IPS-20b (cell line): ENCODE results near the gene CDH4.

ENCODE experiments used
- H3K27ac ChIP-seq: one replicate; pipeline ENCODE4 v1.5.1; 2013; ENCODE audit warnings: low read length
- H3K27me3 ChIP-seq: 2 replicates; pipeline ENCODE4 v1.6.1; 2013; ENCODE audit warnings: mild to moderate bottlenecking, low read length, inconsistent platforms; ENCODE audit not compliant: insufficient read depth
- H3K36me3 ChIP-seq: 2 replicates; pipeline ENCODE4 v1.6.1; 2013; ENCODE audit warnings: low read depth, mild to moderate bottlenecking, inconsistent platforms, low read length, moderate library complexity; ENCODE audit not compliant: insufficient read depth
- H3K4me1 ChIP-seq: 2 replicates; pipeline ENCODE4 v1.6.1; 2013; ENCODE audit warnings: mild to moderate bottlenecking, control low read depth, inconsistent platforms, low read length, moderate library complexity; ENCODE audit not compliant: insufficient read depth
- H3K4me3 ChIP-seq: 2 replicates; pipeline ENCODE4 v1.5.1; 2013; ENCODE audit warnings: mild to moderate bottlenecking, low read length, inconsistent platforms
- H3K9ac ChIP-seq: 2 replicates; pipeline ENCODE4 v1.6.1; 2013; ENCODE audit warnings: low read depth, mild to moderate bottlenecking, inconsistent platforms, low read length, moderate library complexity
- H3K9me3 ChIP-seq: 2 replicates; pipeline ENCODE4 v1.6.1; 2013; ENCODE audit warnings: mild to moderate bottlenecking, low read depth, low read length, inconsistent platforms; ENCODE audit not compliant: insufficient read depth

CDH4 gene

GRCh38 chr20:61861858-61862257 is 609.8 kb downstream of the CDH4 start:
- Histone ChIP-seq H3K4me1 (no peaks in the 10 kb centered on the region), H3K9ac (no peak overlapping the region), H3K4me3 (no peak overlapping the region), H3K27me3 (peaks cover 36% of the 10 kb centered on the region), H3K36me3 (no peaks in the 10 kb centered on the region), H3K9me3 (no peaks in the 10 kb centered on the region), H3K27ac (no peak overlapping the region)

- no peak overlapping the region for H3K4me3 ChIP-seq
- no peaks in the 10 kb centered on the region for H3K9me3 ChIP-seq
- H3K27me3 ChIP-seq, result peaks cover 32% of the 10 kb centered on the region
- H3K4me1 ChIP-seq, result no peaks in the 10 kb centered on the region
- H3K9ac ChIP-seq, result no peak overlapping the region
- no peaks in the 10 kb centered on the region for H3K36me3 ChIP-seq
- H3K27ac ChIP-seq, result no peak overlapping the region
Measured at GRCh38 chr20:61862881-61863280, 610.8 kb downstream of the CDH4 start.

DNA sequence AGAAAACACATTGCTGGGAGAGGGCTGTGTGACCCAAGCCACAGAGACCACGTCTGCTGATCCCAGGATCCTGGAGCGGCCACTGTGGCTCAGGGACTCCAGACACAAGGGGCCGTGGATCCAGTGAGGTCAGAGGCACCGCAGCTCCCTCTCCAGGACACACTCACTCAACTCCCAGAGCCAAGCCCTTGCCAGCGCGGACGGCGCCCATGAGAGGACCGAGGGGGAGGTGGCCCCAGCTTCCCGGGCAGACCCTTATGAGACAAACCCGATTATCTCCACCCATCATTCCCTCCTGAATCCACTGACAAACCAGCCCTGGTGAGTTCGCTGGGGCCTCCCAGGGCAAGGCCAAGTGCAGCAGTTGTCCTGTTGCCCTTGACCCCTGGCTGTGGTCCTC is 612.4 kb downstream of the CDH4 start:
- peaks cover 25% of the 10 kb centered on the region for H3K27me3 ChIP-seq
- no peaks in the 10 kb centered on the region for H3K9me3 ChIP-seq

DNA sequence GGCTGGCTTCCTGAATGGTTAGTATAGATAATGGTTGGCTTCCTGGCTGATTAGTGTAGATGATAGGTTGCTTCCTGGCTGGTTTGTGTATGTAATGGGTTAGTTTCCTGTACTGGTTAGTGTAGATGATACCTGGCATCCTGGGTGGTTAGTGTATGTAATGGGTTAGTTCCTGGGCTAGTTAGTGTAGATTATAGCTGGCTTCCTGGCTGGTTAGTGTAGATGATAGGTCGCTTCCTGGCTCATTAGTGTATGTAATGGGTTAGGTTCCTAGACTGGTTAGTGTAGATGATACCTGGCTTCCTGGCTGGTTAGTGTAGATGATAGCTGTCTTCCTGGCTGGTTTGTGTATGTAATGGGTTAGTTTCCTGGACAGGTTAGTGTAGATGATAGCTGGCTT is 613.3 kb downstream of the CDH4 start:
- Histone ChIP-seq H3K27me3 (peaks cover 16% of the 10 kb centered on the region), H3K4me3 (no peak overlapping the region), H3K27ac (no peak overlapping the region), H3K9ac (no peak overlapping the region), H3K4me1 (no peaks in the 10 kb centered on the region), H3K9me3 (no peaks in the 10 kb centered on the region), H3K36me3 (no peaks in the 10 kb centered on the region)

More for the DNA sequence above, 612.4 kb downstream of the CDH4 start:
- Histone ChIP-seq H3K36me3 (no peaks in the 10 kb centered on the region), H3K27ac (no peak overlapping the region), H3K4me1 (no peaks in the 10 kb centered on the region), H3K9ac (no peak overlapping the region; the same call in 1 of the 2 replicates), H3K4me3 (no peak overlapping the region)

DNA sequence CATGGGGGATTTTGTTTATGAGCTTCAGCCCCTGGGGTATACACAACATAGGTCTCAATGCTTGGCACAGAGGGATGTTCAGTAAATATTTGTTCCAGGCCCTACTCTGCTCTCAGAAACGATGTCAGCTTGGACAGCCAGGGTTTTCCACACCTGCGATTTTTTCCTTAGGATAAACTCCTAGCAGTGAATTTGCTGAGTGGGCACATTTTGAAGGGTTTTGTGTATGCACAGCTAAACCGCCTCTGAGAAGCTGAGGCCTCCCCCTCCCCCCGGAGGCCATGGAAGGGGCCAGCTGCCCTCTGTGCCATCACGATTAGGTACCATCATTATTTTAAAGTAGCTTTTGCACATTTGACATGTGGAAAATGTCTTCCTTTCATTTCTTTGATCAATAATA is 614.1 kb downstream of the CDH4 start:
- Histone ChIP-seq H3K9ac (no peak overlapping the region), H3K9me3 (peaks cover 5% of the 10 kb centered on the region), H3K4me1 (no peaks in the 10 kb centered on the region), H3K27ac (no peak overlapping the region), H3K36me3 (no peaks in the 10 kb centered on the region), H3K4me3 (no peak overlapping the region), H3K27me3 (peaks cover 16% of the 10 kb centered on the region)

- H3K4me3 ChIP-seq, result no peak overlapping the region
- H3K9ac ChIP-seq, result no peak overlapping the region
- H3K4me1 ChIP-seq, result no peaks in the 10 kb centered on the region
- H3K9me3 ChIP-seq, result peaks cover 9% of the 10 kb centered on the region
- no peaks in the 10 kb centered on the region for H3K36me3 ChIP-seq
- no peak overlapping the region for H3K27ac ChIP-seq
- H3K27me3 ChIP-seq, result peaks cover 16% of the 10 kb centered on the region
Measured at GRCh38 chr20:61868006-61868405, 615.9 kb downstream of the CDH4 start.

- Histone ChIP-seq H3K4me3 (no peak overlapping the region), H3K9ac (no peak overlapping the region), H3K36me3 (no peaks in the 10 kb centered on the region), H3K27ac (no peak overlapping the region), H3K4me1 (no peaks in the 10 kb centered on the region), H3K9me3 (peaks cover 9% of the 10 kb centered on the region), H3K27me3 (peaks cover 16% of the 10 kb centered on the region)
Measured at GRCh38 chr20:61868466-61869090, 616.5 kb downstream of the CDH4 start.

GRCh38 chr20:61869750-61870507 is 617.9 kb downstream of the CDH4 start:
- no peaks in the 10 kb centered on the region for H3K4me1 ChIP-seq
- H3K9ac ChIP-seq, result no peak overlapping the region
- no peaks in the 10 kb centered on the region for H3K36me3 ChIP-seq
- no peak overlapping the region for H3K27ac ChIP-seq
- peaks cover 16% of the 10 kb centered on the region for H3K27me3 ChIP-seq
- H3K4me3 ChIP-seq, result no peak overlapping the region
- peaks cover 9% of the 10 kb centered on the region for H3K9me3 ChIP-seq

DNA sequence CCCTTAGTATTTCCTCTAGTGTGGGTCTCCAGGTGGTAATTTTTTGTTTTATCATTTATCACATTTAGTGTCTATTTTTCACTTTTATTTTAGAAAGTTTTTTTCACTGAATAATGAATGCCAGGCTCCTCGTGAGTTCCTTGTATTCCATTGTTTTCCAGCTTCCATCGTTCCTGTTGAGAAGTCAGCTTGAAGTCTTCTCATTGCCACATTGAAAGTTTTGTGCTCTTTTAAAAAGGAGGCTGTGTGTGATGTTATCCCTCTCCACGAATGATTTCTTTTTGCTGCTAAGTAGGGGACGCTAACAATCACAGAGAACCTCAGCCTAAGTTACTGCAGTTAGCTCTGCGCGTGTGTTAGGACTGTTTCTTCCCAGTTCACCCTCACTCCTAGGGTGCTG is 619.1 kb downstream of the CDH4 start:
- peaks cover 4% of the 10 kb centered on the region; the same call in 1 of the 2 replicates for H3K27me3 ChIP-seq

GRCh38 chr20:61871913-61872312 is 619.9 kb downstream of the CDH4 start:
- Histone ChIP-seq H3K36me3 (no peaks in the 10 kb centered on the region), H3K27ac (no peak overlapping the region), H3K4me1 (no peaks in the 10 kb centered on the region), H3K4me3 (no peak overlapping the region), H3K9me3 (peaks cover 9% of the 10 kb centered on the region), H3K9ac (no peak overlapping the region), H3K27me3 (no peaks in the 10 kb centered on the region; the same call in 1 of the 2 replicates)

More for the DNA sequence above, 619.1 kb downstream of the CDH4 start:
- Histone ChIP-seq H3K27ac (no peak overlapping the region), H3K9me3 (peaks cover 9% of the 10 kb centered on the region), H3K9ac (no peak overlapping the region), H3K4me3 (no peak overlapping the region), H3K36me3 (no peaks in the 10 kb centered on the region), H3K4me1 (no peaks in the 10 kb centered on the region)

DNA sequence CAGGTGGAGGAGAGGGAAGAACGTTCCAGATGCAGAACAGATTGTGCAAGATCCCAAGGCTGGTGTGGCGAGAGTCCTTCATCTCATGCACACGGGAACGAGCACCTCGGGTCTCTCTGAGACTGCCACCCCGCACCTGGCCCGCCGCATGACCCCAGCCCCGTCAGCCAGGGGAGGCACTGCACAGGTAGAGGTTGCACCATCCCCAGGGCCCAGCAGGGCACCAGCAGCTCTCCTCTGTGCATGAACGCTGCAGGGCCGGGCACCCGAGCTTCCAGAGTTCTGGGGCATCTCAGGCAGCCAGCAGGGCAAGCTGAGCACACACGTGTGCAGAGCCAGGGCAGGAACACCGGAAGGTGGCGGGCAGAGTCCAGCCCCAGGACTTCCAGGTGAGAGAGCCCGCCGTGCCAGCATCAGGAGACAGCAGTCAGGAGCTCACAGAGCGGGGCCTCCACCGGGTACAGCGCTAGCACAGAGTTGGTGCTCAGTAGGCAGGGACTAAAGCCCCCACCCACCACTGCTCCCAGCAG is 620.4 kb downstream of the CDH4 start:
- Histone ChIP-seq H3K9ac (no peak overlapping the region), H3K9me3 (peaks cover 9% of the 10 kb centered on the region), H3K27me3 (no peaks in the 10 kb centered on the region; the same call in 1 of the 2 replicates), H3K36me3 (no peaks in the 10 kb centered on the region), H3K27ac (no peak overlapping the region), H3K4me1 (no peaks in the 10 kb centered on the region), H3K4me3 (no peak overlapping the region)
